GM06990 (cell line): Measurements from ENCODE around the gene CHIT1.

Experiments used
- DNase-seq: peaks from one replicate; pipeline ENCODE4 v3.0.0-alpha.2; 2011; ENCODE audit not compliant: insufficient read length; ENCODE audit errors: extremely low read depth
- H3K27me3 ChIP-seq: replicated peaks from 2 replicates; pipeline ENCODE4 v1.6.0; 2011; ENCODE audit warnings: low read length; ENCODE audit not compliant: control insufficient read depth, insufficient read depth
- H3K36me3 ChIP-seq: 2 replicates; pipeline ENCODE4 v1.5.1; 2011; ENCODE audit warnings: low read length; ENCODE audit not compliant: control insufficient read depth, insufficient read depth
- H3K4me3 ChIP-seq: replicated peaks from 2 replicates; pipeline ENCODE4 v1.5.1; 2011; ENCODE audit warnings: low read depth, mild to moderate bottlenecking, control low read depth, low read length
- CTCF ChIP-seq: IDR thresholded peaks from 2 replicates; pipeline ENCODE4 v1.5.1; 2011; ENCODE audit warnings: low read length, control low read depth, mild to moderate bottlenecking, inconsistent platforms; ENCODE audit not compliant: insufficient read depth, poor library complexity, severe bottlenecking

CHIT1 gene

GRCh38 chr1:203223012-203223775 lies 6.3 kb downstream of the CHIT1 start:
- no peaks in the 10 kb centered on the region for H3K36me3 ChIP-seq
- DNase-seq, result no peak
- H3K27me3 ChIP-seq, result peaks cover 2% of the 10 kb centered on the region
- TF ChIP-seq CTCF, result no peak
- no peak overlapping the region for H3K4me3 ChIP-seq

GRCh38 chr1:203219934-203220333 lies 9.5 kb downstream of the CHIT1 start:
- no peak overlapping the region for H3K4me3 ChIP-seq
- no peak for DNase-seq
- H3K36me3 ChIP-seq, result no peaks in the 10 kb centered on the region
- peaks cover 2% of the 10 kb centered on the region for H3K27me3 ChIP-seq
- TF ChIP-seq CTCF, result no peak

GRCh38 chr1:203219171-203219570 lies 10.3 kb downstream of the CHIT1 start:
- H3K4me3 ChIP-seq, result no peak overlapping the region
- no peak for TF ChIP-seq CTCF
- no peaks in the 10 kb centered on the region; the same call in 1 of the 2 replicates for H3K27me3 ChIP-seq
- DNase-seq, result no peak
- no peaks in the 10 kb centered on the region for H3K36me3 ChIP-seq

- DNase-seq, result no peak
- Histone ChIP-seq H3K27me3 (no peaks in the 10 kb centered on the region; the same call in 1 of the 2 replicates), H3K36me3 (no peaks in the 10 kb centered on the region), H3K4me3 (no peak overlapping the region)
- TF ChIP-seq CTCF, result no peak
Measured at GRCh38 chr1:203217668-203218067, 11.8 kb downstream of the CHIT1 start.

GRCh38 chr1:203217139-203217655 lies 12.3 kb downstream of the CHIT1 start:
- no peak overlapping the region for H3K4me3 ChIP-seq
- DNase-seq, result no peak
- TF ChIP-seq CTCF, result peak; percentile 21
- no peaks in the 10 kb centered on the region for H3K36me3 ChIP-seq
- no peaks in the 10 kb centered on the region; the same call in 1 of the 2 replicates for H3K27me3 ChIP-seq
